IMR-90 (cell line): ENCODE measurements around the gene NAPSA. TPM values are rescaled to one million over a fixed set of nuclear protein-coding genes. Genes with fewer than 3 reads are reported as not detected.

ENCODE experiments used
- ATAC-seq: fragments of 200-7000 bp; cut with Tn5 transposase; 2 replicates; pipeline ENCODE4 v1.9.1; 2020; ENCODE audit warnings: low read depth, mild to moderate bottlenecking, moderate library complexity
- BruUV-seq: library from RNA; stranded (reverse); fragments of 400-500 nt; replicated peaks from 2 replicates; lab custom pipeline; 2021; lab: Mats Ljungman, UMichigan
- CTCF ChIA-PET: fragments of 300-600 bp; formaldehyde crosslinking; extraction: SDS; loops from one replicate; lab custom pipeline; 2021; ENCODE audit warnings: antibody characterized with exemption; lab: Yijun Ruan, JAX
- POLR2A ChIA-PET: fragments of 300-600 bp; sonication (Branson Sonifier 250); formaldehyde crosslinking; loops from one replicate; lab custom pipeline; 2022; ENCODE audit warnings: antibody characterized with exemption; ENCODE audit not compliant: unreplicated experiment; lab: Charles Lee
- DNase-seq: peaks from one replicate; pipeline ENCODE4 v3.0.0; 2013
- H2AFZ ChIP-seq: replicated peaks from 2 replicates; pipeline ENCODE3; 2013; ENCODE audit warnings: low read length, mild to moderate bottlenecking; ENCODE audit not compliant: poor library complexity
- H2AK5ac ChIP-seq: 2 replicates; pipeline ENCODE4 v1.6.1; 2013; ENCODE audit warnings: low read depth, low read length, inconsistent platforms
- H2AK9ac ChIP-seq: replicated peaks from 2 replicates; pipeline ENCODE3; 2013; ENCODE audit warnings: mild to moderate bottlenecking, low read depth, low read length, moderate library complexity; ENCODE audit not compliant: poor library complexity
- H2BK120ac ChIP-seq: 2 replicates; pipeline ENCODE4 v1.6.1; 2013; ENCODE audit warnings: low read depth, low read length, inconsistent platforms
- H2BK15ac ChIP-seq: 3 replicates; pipeline ENCODE4 v1.6.1; 2013; ENCODE audit warnings: low read depth, low read length, inconsistent platforms
- H2BK20ac ChIP-seq: 2 replicates; pipeline ENCODE4 v1.6.1; 2013; ENCODE audit warnings: low read depth, mild to moderate bottlenecking, inconsistent platforms, low read length, moderate library complexity
- H2BK5ac ChIP-seq: 2 replicates; pipeline ENCODE4 v1.6.1; 2013; ENCODE audit warnings: mild to moderate bottlenecking, low read depth, low read length, inconsistent platforms; ENCODE audit not compliant: poor library complexity, severe bottlenecking
- H3K14ac ChIP-seq: replicated peaks from 2 replicates; pipeline ENCODE4 v1.6.1; 2013; ENCODE audit warnings: low read depth, low read length, inconsistent platforms
- H3K18ac ChIP-seq: 2 replicates; pipeline ENCODE4 v1.6.1; 2013; ENCODE audit warnings: low read depth, low read length, control low read depth
- H3K23ac ChIP-seq: 2 replicates; pipeline ENCODE4 v1.6.1; 2013; ENCODE audit warnings: low read depth, low read length, inconsistent platforms
- H3K27ac ChIP-seq: 2 replicates; pipeline ENCODE4 v1.5.1; 2013; ENCODE audit warnings: mild to moderate bottlenecking, control low read depth, low read length; ENCODE audit not compliant: insufficient read depth
- H3K27me3 ChIP-seq: 2 replicates; pipeline ENCODE4 v1.6.1; 2013; ENCODE audit warnings: low read length; ENCODE audit not compliant: control insufficient read depth, insufficient read depth
- H3K36me3 ChIP-seq: 2 replicates; pipeline ENCODE4 v1.6.1; 2013; ENCODE audit warnings: low read length, mixed read lengths; ENCODE audit not compliant: control insufficient read depth, insufficient read depth
- H3K4ac ChIP-seq: 2 replicates; pipeline ENCODE4 v1.6.1; 2013; ENCODE audit warnings: low read depth, low read length, inconsistent platforms
- H3K4me1 ChIP-seq: 2 replicates; pipeline ENCODE4 v1.6.1; 2013; ENCODE audit warnings: low read length, mixed read lengths; ENCODE audit not compliant: control insufficient read depth, insufficient read depth
- H3K4me2 ChIP-seq: 2 replicates; pipeline ENCODE4 v1.6.1; 2013; ENCODE audit warnings: low read depth, mild to moderate bottlenecking, control low read depth, low read length, moderate library complexity
- H3K4me3 ChIP-seq: 2 replicates; pipeline ENCODE4 v1.5.1; 2013; ENCODE audit warnings: low read depth, mild to moderate bottlenecking, control low read depth, low read length, moderate library complexity; ENCODE audit not compliant: insufficient read depth
- H3K56ac ChIP-seq: 2 replicates; pipeline ENCODE4 v1.6.1; 2013; ENCODE audit warnings: low read length, inconsistent platforms; ENCODE audit not compliant: insufficient read depth; ENCODE audit errors: extremely low read depth
- H3K79me1 ChIP-seq, 2 experiments: 2 replicates each; pipeline ENCODE4 v1.6.1; 2013; ENCODE audit warnings: low read length in 2 of 2, inconsistent platforms in 1 of 2, low read depth in 1 of 2
- H3K9ac ChIP-seq: 2 replicates; pipeline ENCODE4 v1.6.1; 2013; ENCODE audit warnings: low read depth, low read length, control low read depth
- H3K9me1 ChIP-seq: 2 replicates; pipeline ENCODE4 v1.6.1; 2013; ENCODE audit warnings: low read length, inconsistent platforms; ENCODE audit not compliant: insufficient read depth
- H3K9me3 ChIP-seq: 2 replicates; pipeline ENCODE4 v1.6.1; 2013; ENCODE audit warnings: low read length; ENCODE audit not compliant: control insufficient read depth, insufficient read depth
- H4K20me1 ChIP-seq: 2 replicates; pipeline ENCODE4 v1.6.1; 2013; ENCODE audit warnings: low read length, inconsistent platforms; ENCODE audit not compliant: insufficient read depth
- H4K5ac ChIP-seq: 2 replicates; pipeline ENCODE4 v1.6.1; 2013; ENCODE audit warnings: mild to moderate bottlenecking, low read depth, low read length, control low read depth
- H4K8ac ChIP-seq, 2 experiments: 2 replicates each; pipeline ENCODE4 v1.6.1; 2013; ENCODE audit warnings: low read depth in 2 of 2, low read length in 2 of 2, control low read depth in 1 of 2, inconsistent platforms in 1 of 2
- H4K91ac ChIP-seq: 2 replicates; pipeline ENCODE4 v1.6.1; 2013; ENCODE audit warnings: low read depth, low read length, inconsistent platforms; ENCODE audit not compliant: insufficient read depth
- BHLHE40 ChIP-seq: fragments of 150-350 bp; IDR thresholded peaks from 2 replicates; pipeline ENCODE4 v1.6.1; 2016; ENCODE audit warnings: mild to moderate bottlenecking, low read depth, low read length
- CHD1 ChIP-seq: IDR thresholded peaks from 2 replicates; pipeline ENCODE4 v1.6.1; 2012; ENCODE audit warnings: low read depth, low read length, improper control_type of control experiment
- FOS ChIP-seq: fragments of 150-350 bp; IDR thresholded peaks from 2 replicates; pipeline ENCODE4 v1.6.1; 2016; ENCODE audit warnings: low read depth, low read length
- MAZ ChIP-seq: IDR thresholded peaks from 2 replicates; pipeline ENCODE4 v1.6.1; 2012; ENCODE audit warnings: low read depth, mild to moderate bottlenecking, low read length, improper control_type of control experiment, moderate library complexity, borderline replicate concordance
- RAD21 ChIP-seq: IDR thresholded peaks from 2 replicates; pipeline ENCODE4 v1.6.1; 2012; ENCODE audit warnings: low read length, improper control_type of control experiment
- RCOR1 ChIP-seq: IDR thresholded peaks from 2 replicates; pipeline ENCODE4 v1.6.1; 2012; ENCODE audit warnings: mild to moderate bottlenecking, low read length, improper control_type of control experiment; ENCODE audit not compliant: insufficient replicate concordance
- RFX5 ChIP-seq: IDR thresholded peaks from 2 replicates; pipeline ENCODE4 v1.8.0; 2012; ENCODE audit warnings: low read depth, mild to moderate bottlenecking, low read length, moderate library complexity
- SMC3 ChIP-seq: fragments of 150-350 bp; IDR thresholded peaks from 2 replicates; pipeline ENCODE4 v1.6.1; 2016; ENCODE audit warnings: low read depth, mild to moderate bottlenecking, antibody characterized with exemption, low read length, moderate library complexity
- WGBS, 2 experiments: methylation state at CpG; one replicate each; pipeline versions ENCODE4 v1.1.5 to v1.1.7; 2013; ENCODE audit warnings: missing lambda C conversion rate in 2 of 2; ENCODE audit not compliant: insufficient read length in 1 of 2; ENCODE audit errors: extremely low coverage in 2 of 2; 5-methylcytosine and 5-hydroxymethylcytosine counted together
- dilution Hi-C: fragments of 300-500 bp; cut with HindIII; formaldehyde crosslinking; loops from one replicate; pipeline ENCODE4 v1.14.3; 2018; ENCODE audit warnings: low sequenced_read_pairs; ENCODE audit not compliant: unreplicated experiment
- in situ Hi-C: fragments of 300-500 bp; cut with MboI; formaldehyde crosslinking; loops from 3 replicates; pipeline ENCODE4 v1.14.3; 2019; ENCODE audit warnings: low sequenced_read_pairs, inconsistent platforms, mixed read lengths
- intact Hi-C: fragments of 100-400 bp; cut with micrococcal nuclease; formaldehyde crosslinking; loops from 2 replicates; pipeline ENCODE4 v1.10.0; 2022
- polyA plus RNA-seq, 3 experiments: library from polyadenylated mRNA; depleted of rRNA; stranded (reverse); fragments of >200 nt; gene quantifications; 2 replicates each; pipeline ENCODE4 v1.2.3, GENCODE V29; 2012; ENCODE audit warnings: low replicate concordance in 1 of 3
- total RNA-seq: library from RNA; depleted of rRNA; stranded (reverse); fragments of >200 nt; gene quantifications from 2 replicates; pipeline ENCODE4 v1.2.3, GENCODE V29; 2012
- TF ChIP-seq, protein P1 (sequence below): fragments of 150-350 bp; IDR thresholded peaks from 2 replicates; pipeline ENCODE4 v1.6.1; 2017; ENCODE audit warnings: mild to moderate bottlenecking, antibody characterized with exemption, low read length, low read depth
- TF ChIP-seq, protein P2 (sequence below): conservative IDR thresholded peaks from 2 replicates; pipeline ENCODE4 v1.5.1; 2012; ENCODE audit warnings: mild to moderate bottlenecking, low read depth, low read length, improper control_type of control experiment
- TF ChIP-seq, protein P3 (sequence below): fragments of 150-350 bp; IDR thresholded peaks from 2 replicates; pipeline ENCODE4 v1.6.1; 2016; ENCODE audit warnings: low read depth, mild to moderate bottlenecking, low read length, moderate library complexity, borderline replicate concordance

NAPSA gene
- total and polyA plus RNA-seq, 2 of the 4 experiments (the other 2 are of a cell fraction), result 0.39 TPM; not detected in 1

DNA sequence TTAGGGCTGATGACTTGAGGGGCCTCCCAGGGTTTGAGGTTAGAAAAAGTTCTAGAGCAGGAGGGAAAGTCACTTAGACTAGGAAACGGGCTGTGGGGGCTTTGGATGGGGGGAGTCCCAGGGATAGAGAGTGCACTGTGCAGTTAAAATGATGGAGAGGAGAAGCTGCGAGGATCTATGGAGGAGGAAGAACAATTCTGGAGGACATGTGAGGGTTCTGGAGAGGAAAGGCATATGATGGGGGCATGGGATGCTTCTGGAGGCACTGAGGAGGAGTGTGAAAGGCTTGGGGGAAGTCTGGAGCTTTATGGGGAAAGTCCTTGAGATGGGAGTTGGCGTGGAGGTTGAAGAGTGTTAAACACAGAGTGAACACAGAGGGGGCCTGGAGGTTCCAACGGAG is 38.4 kb downstream of the NAPSA start:
- Histone ChIP-seq H2BK15ac (no peak overlapping the region), H3K27ac (no peak overlapping the region), H4K8ac (no peak overlapping the region), H3K4me3 (no peak overlapping the region), H3K4me2 (no peak overlapping the region), H2AFZ (no peak overlapping the region), H3K4ac (no peak overlapping the region), H4K20me1 (no peaks in the 10 kb centered on the region), H3K9ac (no peak overlapping the region), H2AK5ac (no peak overlapping the region), H3K9me1 (no peaks in the 10 kb centered on the region), H3K36me3 (no peaks in the 10 kb centered on the region), H3K9me3 (peaks cover 11% of the 10 kb centered on the region), H3K56ac (no peak overlapping the region), H4K5ac (no peak overlapping the region), H2BK5ac (no peak overlapping the region), H3K23ac (no peak overlapping the region), H3K27me3 (peaks cover 38% of the 10 kb centered on the region), H3K4me1 (no peaks in the 10 kb centered on the region), H2AK9ac (no peak overlapping the region), H3K79me1 (no peaks in the 10 kb centered on the region), H2BK20ac (no peak overlapping the region), H3K14ac (no peak overlapping the region), H4K91ac (no peak overlapping the region), H3K18ac (no peak overlapping the region), H2BK120ac (no peak overlapping the region)
- TF ChIP-seq SMC3, result no peak
- TF ChIP-seq, protein P1, sequence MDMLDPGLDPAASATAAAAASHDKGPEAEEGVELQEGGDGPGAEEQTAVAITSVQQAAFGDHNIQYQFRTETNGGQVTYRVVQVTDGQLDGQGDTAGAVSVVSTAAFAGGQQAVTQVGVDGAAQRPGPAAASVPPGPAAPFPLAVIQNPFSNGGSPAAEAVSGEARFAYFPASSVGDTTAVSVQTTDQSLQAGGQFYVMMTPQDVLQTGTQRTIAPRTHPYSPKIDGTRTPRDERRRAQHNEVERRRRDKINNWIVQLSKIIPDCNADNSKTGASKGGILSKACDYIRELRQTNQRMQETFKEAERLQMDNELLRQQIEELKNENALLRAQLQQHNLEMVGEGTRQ, result no peak
- no peak for TF ChIP-seq BHLHE40
- no peak for TF ChIP-seq RAD21
- no peak for TF ChIP-seq RFX5
- TF ChIP-seq CHD1, result no peak
- TF ChIP-seq, protein P2, sequence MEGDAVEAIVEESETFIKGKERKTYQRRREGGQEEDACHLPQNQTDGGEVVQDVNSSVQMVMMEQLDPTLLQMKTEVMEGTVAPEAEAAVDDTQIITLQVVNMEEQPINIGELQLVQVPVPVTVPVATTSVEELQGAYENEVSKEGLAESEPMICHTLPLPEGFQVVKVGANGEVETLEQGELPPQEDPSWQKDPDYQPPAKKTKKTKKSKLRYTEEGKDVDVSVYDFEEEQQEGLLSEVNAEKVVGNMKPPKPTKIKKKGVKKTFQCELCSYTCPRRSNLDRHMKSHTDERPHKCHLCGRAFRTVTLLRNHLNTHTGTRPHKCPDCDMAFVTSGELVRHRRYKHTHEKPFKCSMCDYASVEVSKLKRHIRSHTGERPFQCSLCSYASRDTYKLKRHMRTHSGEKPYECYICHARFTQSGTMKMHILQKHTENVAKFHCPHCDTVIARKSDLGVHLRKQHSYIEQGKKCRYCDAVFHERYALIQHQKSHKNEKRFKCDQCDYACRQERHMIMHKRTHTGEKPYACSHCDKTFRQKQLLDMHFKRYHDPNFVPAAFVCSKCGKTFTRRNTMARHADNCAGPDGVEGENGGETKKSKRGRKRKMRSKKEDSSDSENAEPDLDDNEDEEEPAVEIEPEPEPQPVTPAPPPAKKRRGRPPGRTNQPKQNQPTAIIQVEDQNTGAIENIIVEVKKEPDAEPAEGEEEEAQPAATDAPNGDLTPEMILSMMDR, result no peak
- TF ChIP-seq FOS, result no peak
- TF ChIP-seq MAZ, result no peak
- TF ChIP-seq, protein P3, sequence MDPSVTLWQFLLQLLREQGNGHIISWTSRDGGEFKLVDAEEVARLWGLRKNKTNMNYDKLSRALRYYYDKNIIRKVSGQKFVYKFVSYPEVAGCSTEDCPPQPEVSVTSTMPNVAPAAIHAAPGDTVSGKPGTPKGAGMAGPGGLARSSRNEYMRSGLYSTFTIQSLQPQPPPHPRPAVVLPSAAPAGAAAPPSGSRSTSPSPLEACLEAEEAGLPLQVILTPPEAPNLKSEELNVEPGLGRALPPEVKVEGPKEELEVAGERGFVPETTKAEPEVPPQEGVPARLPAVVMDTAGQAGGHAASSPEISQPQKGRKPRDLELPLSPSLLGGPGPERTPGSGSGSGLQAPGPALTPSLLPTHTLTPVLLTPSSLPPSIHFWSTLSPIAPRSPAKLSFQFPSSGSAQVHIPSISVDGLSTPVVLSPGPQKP, result no peak
- TF ChIP-seq RCOR1, result no peak
- ChIA-PET CTCF (no interaction called here), POLR2A (no interaction called here)
- dilution Hi-C loops (no loop called here), in situ Hi-C loops (no loop called here), intact Hi-C loops (no loop called here)
- no TSS peak for BruUV-seq
- 44% methylated on average over 2 of the region's 4 CpGs; no CpG with 5 or more reads in 1 of the 2 experiments for WGBS, 2 experiments
- DNase-seq, result no peak
- no peak for ATAC-seq
